A549 (cell line): ENCODE results near the gene HDHD5. TPM values are rescaled to one million over a fixed set of nuclear protein-coding genes. Genes with fewer than 3 reads are reported as not detected.

Experiments
- ATAC-seq, 2 experiments: fragments of 200-7000 bp in 1 of 2; fragments of >200 bp in 1 of 2; cut with Nextera tagmentation in 1 of 2; cut with Tn5 transposase in 1 of 2; 3 replicates each; pipeline versions ENCODE4 v1.8.0 to v1.9.1; 2018 to 2020; ENCODE audit warnings: mild to moderate bottlenecking in 1 of 2, moderate library complexity in 1 of 2
- CTCF ChIA-PET: fragments of 300-600 bp; sonication (Branson Sonifier 250); formaldehyde crosslinking; extraction: SDS; loops from one replicate; lab custom pipeline; 2021; ENCODE audit warnings: antibody characterized with exemption, inconsistent platforms; lab: Yijun Ruan, JAX
- POLR2A ChIA-PET: fragments of 350-600 bp; formaldehyde crosslinking; extraction: SDS; loops from one replicate; lab custom pipeline; 2021; ENCODE audit warnings: antibody characterized with exemption, inconsistent platforms; lab: Yijun Ruan, JAX
- DNase-seq, 2 experiments: peaks; one replicate each; pipeline versions ENCODE4 v3.0.0 to v3.0.0-alpha.2; 2011 to 2016; ENCODE audit warnings: low read depth in 1 of 2, low spot score in 1 of 2
- FAIRE-seq: peaks from 2 replicates; lab custom pipeline; 2011; peaks lifted over from hg19 to GRCh38; lab: Jason Lieb, UNC
- H3K27ac ChIP-seq, 2 experiments: fragments of >200 bp; sonication (Bioruptor Twin); formaldehyde crosslinking; 3 replicates each; pipeline ENCODE4 v1.5.1; 2016 to 2017
- H3K4me1 ChIP-seq: fragments of >200 bp; sonication (Bioruptor Twin); formaldehyde crosslinking; 3 replicates; pipeline ENCODE4 v1.6.1; 2016
- H3K4me2 ChIP-seq: fragments of >200 bp; sonication (Bioruptor Twin); formaldehyde crosslinking; 3 replicates; pipeline ENCODE4 v1.6.1; 2016
- H3K4me3 ChIP-seq: fragments of >200 bp; sonication (Bioruptor Twin); formaldehyde crosslinking; 3 replicates; pipeline ENCODE4 v1.5.1; 2016
- H3K9me3 ChIP-seq: fragments of >200 bp; sonication (Bioruptor Twin); formaldehyde crosslinking; 3 replicates; pipeline ENCODE4 v1.6.1; 2016
- BHLHE40 ChIP-seq: IDR thresholded peaks from 2 replicates; pipeline ENCODE4 v1.6.1; 2012; ENCODE audit warnings: low read depth, low read length, inconsistent platforms
- CBX2 ChIP-seq: fragments of 200-600 bp; sonication (generic); IDR thresholded peaks from 2 replicates; pipeline ENCODE4 v1.6.1; 2016; ENCODE audit warnings: low read depth, mild to moderate bottlenecking, borderline replicate concordance
- CHD2 ChIP-seq: fragments of 150-350 bp; IDR thresholded peaks from 2 replicates; pipeline ENCODE4 v1.6.1; 2014; ENCODE audit warnings: low read length; ENCODE audit not compliant: partially characterized antibody
- CHD4 ChIP-seq: fragments of 200-600 bp; sonication (generic); IDR thresholded peaks from 2 replicates; pipeline ENCODE4 v1.6.1; 2016; ENCODE audit warnings: antibody characterized with exemption, mild to moderate bottlenecking, borderline replicate concordance
- EHF ChIP-seq: fragments of 250-450 bp; sonication (Bioruptor Pico); IDR thresholded peaks from 2 replicates; pipeline ENCODE4 v1.5.0; 2020; ENCODE audit warnings: mild to moderate bottlenecking
- EHMT2 ChIP-seq: fragments of 200-600 bp; sonication (generic); IDR thresholded peaks from 2 replicates; pipeline ENCODE4 v1.6.1; 2016; ENCODE audit warnings: antibody characterized with exemption, low read depth, mild to moderate bottlenecking, moderate library complexity
- ESRRA ChIP-seq: fragments of 150-350 bp; IDR thresholded peaks from 2 replicates; pipeline ENCODE4 v1.6.1; 2014; ENCODE audit warnings: mild to moderate bottlenecking, low read length, borderline replicate concordance
- HDAC2 ChIP-seq: fragments of 200-600 bp; sonication (generic); IDR thresholded peaks from 2 replicates; pipeline ENCODE4 v1.6.1; 2016
- HES2 ChIP-seq: fragments of >200 bp; sonication (Bioruptor Twin); formaldehyde crosslinking; IDR thresholded peaks from 2 replicates; pipeline ENCODE4 v1.6.1; 2016
- JUN ChIP-seq, 2 experiments: fragments of >200 bp; sonication (Bioruptor Twin); formaldehyde crosslinking; IDR thresholded peaks; 2 replicates in 1 of 2; 3 replicates in 1 of 2; pipeline ENCODE4 v1.6.1; 2016 to 2017
- JUNB ChIP-seq: fragments of >200 bp; sonication (Bioruptor Twin); formaldehyde crosslinking; IDR thresholded peaks from 2 replicates; pipeline ENCODE4 v1.6.1; 2016
- MAFK ChIP-seq: fragments of 450-650 bp; IDR thresholded peaks from 2 replicates; pipeline ENCODE4 v1.6.1; 2014; ENCODE audit not compliant: partially characterized antibody
- MAX ChIP-seq: IDR thresholded peaks from 2 replicates; pipeline ENCODE4 v1.6.1; 2012
- MAZ ChIP-seq: fragments of 150-350 bp; IDR thresholded peaks from 2 replicates; pipeline ENCODE4 v1.6.1; 2014; ENCODE audit warnings: antibody characterized with exemption, low read depth, low read length, borderline replicate concordance
- NFE2L2 ChIP-seq: fragments of 150-350 bp; conservative IDR thresholded peaks from 2 replicates; pipeline ENCODE4 v1.6.1; 2014; ENCODE audit warnings: low read length
- POLR2AphosphoS2 ChIP-seq: conservative IDR thresholded peaks from 2 replicates; pipeline ENCODE4 v1.6.1; 2012; ENCODE audit warnings: low read length, improper control_type of control experiment, inconsistent platforms
- RARB ChIP-seq: fragments of 250-450 bp; sonication (Bioruptor Pico); IDR thresholded peaks from 2 replicates; pipeline ENCODE4 v1.8.0; 2021; ENCODE audit warnings: mild to moderate bottlenecking, moderate library complexity
- REST ChIP-seq: fragments of 200-600 bp; sonication (generic); IDR thresholded peaks from 2 replicates; pipeline ENCODE4 v1.6.1; 2016; ENCODE audit warnings: antibody characterized with exemption, mild to moderate bottlenecking, moderate library complexity
- RFX5 ChIP-seq: fragments of 450-650 bp; IDR thresholded peaks from 2 replicates; pipeline ENCODE4 v1.7.1; 2014; ENCODE audit warnings: antibody characterized with exemption, mild to moderate bottlenecking, moderate library complexity
- SMC3 ChIP-seq: fragments of >200 bp; sonication (Bioruptor Twin); formaldehyde crosslinking; IDR thresholded peaks from 3 replicates; pipeline ENCODE4 v1.6.1; 2018; ENCODE audit warnings: inconsistent platforms
- TFCP2L1 ChIP-seq: fragments of 250-450 bp; sonication (Bioruptor Pico); IDR thresholded peaks from 2 replicates; pipeline ENCODE4 v1.5.0; 2021; ENCODE audit warnings: mild to moderate bottlenecking
- ZC3H11A ChIP-seq: fragments of 450-650 bp; IDR thresholded peaks from 2 replicates; pipeline ENCODE4 v1.6.1; 2014; ENCODE audit warnings: antibody characterized with exemption, mild to moderate bottlenecking
- WGBS: methylation state at CpG from one replicate; pipeline ENCODE4 v1.1.6; 2017; ENCODE audit errors: missing lambda C conversion rate; 5-methylcytosine and 5-hydroxymethylcytosine counted together
- polyA plus RNA-seq, 4 experiments: library from polyadenylated mRNA; depleted of rRNA in 3 of 4; stranded (reverse); fragments of >200 nt; fragmentation: RNase III in 1 of 4; extraction: RNeasy Plus Mini Kit Qiagen cat#74134 plus additional on column Dnase treatment in 1 of 4; gene quantifications; 2 replicates in 3 of 4; 3 replicates in 1 of 4; pipeline ENCODE4 v1.2.3, GENCODE V29; 2011 to 2017
- TF ChIP-seq, protein P1 (sequence below): IDR thresholded peaks from 2 replicates; pipeline ENCODE4 v1.6.1; 2012; ENCODE audit warnings: low read depth, borderline replicate concordance

Gene HDHD5
- polyA plus RNA-seq, 2 of the 4 experiments (the other 2 are of a cell fraction) = 19.7 to 35.5 TPM

DNA sequence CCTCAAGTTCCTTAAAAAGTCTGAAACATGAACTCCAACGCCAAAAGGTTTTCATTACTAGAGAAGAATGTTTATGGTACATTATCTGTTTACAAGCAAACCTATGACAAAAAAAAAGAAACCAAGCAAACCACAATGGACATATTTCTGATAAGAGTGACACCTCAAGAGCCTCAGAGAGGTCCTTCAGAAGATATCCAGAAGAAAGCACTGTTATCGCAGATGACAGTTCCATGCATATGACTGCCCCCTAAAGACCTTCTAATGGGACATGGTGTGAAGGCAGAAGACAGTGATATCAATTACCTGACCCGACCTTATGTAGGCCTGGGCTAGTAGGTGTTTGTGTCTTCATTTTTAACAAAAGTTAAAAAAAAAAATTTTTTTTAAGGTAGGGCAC is 3.1 kb downstream of the HDHD5 start:
- POLR2A ChIA-PET = no interaction called here
- ATAC-seq (no peak), DNase-seq (no peak)
- no peaks in the 10 kb centered on the region for H3K9me3 ChIP-seq
- 88% methylated on average over 3 of the region's 3 CpGs for WGBS
- H3K4me2 ChIP-seq = no peak overlapping the region
- H3K27ac ChIP-seq = no peak overlapping the region
- peaks cover 14% of the 10 kb centered on the region; the same call in 2 of the 3 replicates for H3K4me1 ChIP-seq
- no peak overlapping the region for H3K4me3 ChIP-seq
- CTCF ChIA-PET = interaction anchor here (11.7 kb wide), 1 partner anchor 16 kb away, joined by 89 read pairs; no protein-coding TSS in a partner anchor
- no peak for TF ChIP-seq MAFK
- TF ChIP-seq ZC3H11A = no peak
- no peak for TF ChIP-seq HDAC2
- no peak for TF ChIP-seq CBX2
- no peak for TF ChIP-seq ESRRA
- TF ChIP-seq CHD2 = no peak
- no peak for TF ChIP-seq RARB
- TF ChIP-seq MAZ = no peak
- TF ChIP-seq JUN (IDR thresholded peaks at IDR 0.05) = no peak
- no peak for TF ChIP-seq MAX
- TF ChIP-seq CHD4 = no peak
- TF ChIP-seq NFE2L2 = no peak
- no peak for TF ChIP-seq POLR2AphosphoS2
- TF ChIP-seq TFCP2L1 = no peak
- no peak for TF ChIP-seq JUNB
- TF ChIP-seq EHF (CRISPR knock-in tag) = no peak
- TF ChIP-seq RFX5 = no peak
- TF ChIP-seq, protein P1, sequence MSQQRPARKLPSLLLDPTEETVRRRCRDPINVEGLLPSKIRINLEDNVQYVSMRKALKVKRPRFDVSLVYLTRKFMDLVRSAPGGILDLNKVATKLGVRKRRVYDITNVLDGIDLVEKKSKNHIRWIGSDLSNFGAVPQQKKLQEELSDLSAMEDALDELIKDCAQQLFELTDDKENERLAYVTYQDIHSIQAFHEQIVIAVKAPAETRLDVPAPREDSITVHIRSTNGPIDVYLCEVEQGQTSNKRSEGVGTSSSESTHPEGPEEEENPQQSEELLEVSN = no peak
- TF ChIP-seq BHLHE40 = no peak
- TF ChIP-seq REST = no peak
- TF ChIP-seq, all 56 proteins: peak for 0
- FAIRE-seq = no peak

DNA sequence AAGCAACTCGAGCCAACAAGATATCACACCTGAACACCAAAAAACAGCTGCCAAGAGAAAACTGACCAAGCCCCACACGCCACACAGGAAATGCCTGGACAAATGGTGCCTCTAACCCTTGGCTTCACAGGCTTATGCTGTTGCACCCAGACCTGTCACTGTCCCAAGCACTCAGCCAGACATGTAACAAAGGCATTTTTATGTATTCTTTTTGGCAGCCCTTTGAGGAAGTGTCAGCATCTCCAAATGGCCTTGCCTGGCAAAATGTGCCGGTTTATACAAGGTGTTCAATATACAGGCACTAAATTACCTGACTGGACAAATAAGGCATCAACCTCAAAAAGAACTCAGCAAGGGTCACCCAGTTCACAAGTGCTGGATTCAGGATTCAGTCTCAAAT is 6.1 kb downstream of the HDHD5 start:
- 82% methylated on average over 3 of the region's 3 CpGs for WGBS

More for the DNA sequence above, 6.1 kb downstream of the HDHD5 start:
- Histone ChIP-seq H3K4me3 (no peak overlapping the region), H3K9me3 (no peaks in the 10 kb centered on the region), H3K4me1 (peaks cover 9% of the 10 kb centered on the region; the same call in 2 of the 3 replicates), H3K4me2 (no peak overlapping the region), H3K27ac (no peak overlapping the region)
- CTCF ChIA-PET = interaction anchor here (11.7 kb wide), 1 partner anchor 19 kb away, joined by 89 read pairs; no protein-coding TSS in a partner anchor
- no peak for TF ChIP-seq EHMT2
- TF ChIP-seq HES2 = no peak
- no peak for TF ChIP-seq HDAC2
- no peak for TF ChIP-seq SMC3
- FAIRE-seq (no peak), DNase-seq (no peak), ATAC-seq (no peak)
- POLR2A ChIA-PET = no interaction called here
